ENCODE data around the gene ZBTB20. TPM values are rescaled to one million over a fixed set of nuclear protein-coding genes. Genes with fewer than 3 reads are reported as not detected.

Gene ZBTB20
- total and polyA plus RNA-seq, 8 donors = 0.15 to 149 (median 38.5) TPM

GRCh38 chr3:114542359-114542758 lies 604.7 kb downstream of the ZBTB20 start:
- WGBS, 5 donors = 52 to 73% (median 60%) methylated on average over 1 of the region's 1 CpG
- Histone ChIP-seq H3K27ac (no peak overlapping the region), H3K4me1 (no peaks in the 10 kb centered on the region), H3K9me3 (no peaks in the 10 kb centered on the region), H3K27me3 (no peaks in the 10 kb centered on the region), H3K36me3 (no peaks in the 10 kb centered on the region), H3K4me3 (no peak overlapping the region)
- no peak for TF ChIP-seq POLR2AphosphoS5 (IDR thresholded peaks at IDR 0.05)
- TF ChIP-seq CTCF (IDR thresholded peaks at IDR 0.05) = no peak
- TF ChIP-seq POLR2A (IDR thresholded peaks at IDR 0.05) = no peak
- TF ChIP-seq EP300 (IDR thresholded peaks at IDR 0.05) = no peak
- intact Hi-C loops (cut with DNase I; ENCODE audit: low total_unique reads) = no loop called here
- no peak for DNase-seq

GRCh38 chr3:114539525-114539924 lies 607.6 kb downstream of the ZBTB20 start:
- H3K36me3 ChIP-seq = no peaks in the 10 kb centered on the region
- no peaks in the 10 kb centered on the region for H3K4me1 ChIP-seq
- no peaks in the 10 kb centered on the region for H3K27me3 ChIP-seq
- no peak overlapping the region for H3K4me3 ChIP-seq
- intact Hi-C loops (cut with DNase I; ENCODE audit: low total_unique reads) = no loop called here
- no peaks in the 10 kb centered on the region for H3K9me3 ChIP-seq
- TF ChIP-seq EP300 (IDR thresholded peaks at IDR 0.05) (no peak), POLR2AphosphoS5 (IDR thresholded peaks at IDR 0.05) (no peak), CTCF (IDR thresholded peaks at IDR 0.05) (no peak)
- WGBS, 5 donors = 74 to 87% (median 85%) methylated on average over 5 of the region's 5 CpGs
- H3K27ac ChIP-seq = no peak overlapping the region
- no peak for DNase-seq

- Histone ChIP-seq H3K27ac (no peak overlapping the region), H3K36me3 (no peaks in the 10 kb centered on the region), H3K4me1 (no peaks in the 10 kb centered on the region), H3K27me3 (no peaks in the 10 kb centered on the region), H3K9me3 (no peaks in the 10 kb centered on the region), H3K4me3 (no peak overlapping the region)
- intact Hi-C loops (cut with DNase I; ENCODE audit: low total_unique reads) = no loop called here
- DNase-seq = no peak
- TF ChIP-seq CTCF (IDR thresholded peaks at IDR 0.05) (no peak), POLR2AphosphoS5 (IDR thresholded peaks at IDR 0.05) (no peak), EP300 (IDR thresholded peaks at IDR 0.05) (no peak), POLR2A (IDR thresholded peaks at IDR 0.05) (no peak)
- 81 to 95% (median 89%) methylated on average over 2 of the region's 2 CpGs for WGBS, 5 donors
Observed at GRCh38 chr3:114538211-114538610, 608.9 kb downstream of the ZBTB20 start.

- Histone ChIP-seq H3K4me1 (no peaks in the 10 kb centered on the region), H3K27me3 (no peaks in the 10 kb centered on the region), H3K36me3 (peaks cover 0 to 15% (median 7%) of the 10 kb centered on the region in 4 donors), H3K27ac (no peak overlapping the region), H3K4me3 (no peak overlapping the region), H3K9me3 (peaks cover 0 to 6% (median 0%) of the 10 kb centered on the region in 4 donors)
- DNase-seq = no peak
- intact Hi-C loops (cut with DNase I; ENCODE audit: low total_unique reads) = no loop called here
- 95 to 97% (median 95%) methylated on average over 3 of the region's 3 CpGs for WGBS, 5 donors
- TF ChIP-seq CTCF (IDR thresholded peaks at IDR 0.05) (no peak), POLR2A (IDR thresholded peaks at IDR 0.05) (no peak), EP300 (IDR thresholded peaks at IDR 0.05) (no peak), POLR2AphosphoS5 (IDR thresholded peaks at IDR 0.05) (no peak)
Observed at GRCh38 chr3:114528517-114528916, 618.6 kb downstream of the ZBTB20 start.

Data from stomach (tissue), 9 donors.